H54 (cell line): ENCODE data around the gene RSPH4A.
A peak's percentile ranks its signal among the peaks of the same experiment; 100 is the strongest.
"Not testable (repeated sequence)": the region's sequence is repeated elsewhere in the genome, so short reads cannot be mapped to it uniquely, and the experiment has no call there.

ENCODE experiments used
- DNase-seq: peaks from one replicate; pipeline ENCODE4 v3.0.0; 2011; ENCODE audit warnings: low spot score, mixed read lengths; ENCODE audit not compliant: insufficient read length
- FAIRE-seq: peaks from 3 replicates; lab custom pipeline; 2011; peaks lifted over from hg19 to GRCh38; lab: Jason Lieb, UNC
- POLR2A ChIP-seq: IDR thresholded peaks from 2 replicates; pipeline ENCODE4 v1.6.1; 2011; ENCODE audit warnings: low read depth, mild to moderate bottlenecking, low read length

The RSPH4A gene

DNA sequence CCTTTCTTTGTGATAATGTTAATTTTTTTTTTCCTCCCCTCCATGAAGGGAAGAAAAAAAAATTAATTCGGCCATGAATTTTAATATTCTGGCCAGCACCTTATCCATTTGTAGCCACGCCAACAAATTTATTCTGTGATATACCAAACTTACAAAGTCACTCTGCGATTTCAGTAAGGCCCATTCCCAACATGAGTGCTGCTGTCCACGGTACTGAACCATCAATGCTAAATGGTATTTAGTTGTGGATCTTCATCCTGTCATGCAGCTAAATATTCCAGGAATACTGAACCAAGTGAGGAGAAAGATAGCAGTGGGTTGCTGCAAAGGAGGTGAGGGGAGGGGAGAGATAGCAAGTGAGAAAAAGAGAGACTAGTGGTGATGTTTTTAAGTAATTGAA is 19.5 kb upstream of the RSPH4A start:
- TF ChIP-seq POLR2A = no peak
- FAIRE-seq (no peak), DNase-seq (no peak)

DNA sequence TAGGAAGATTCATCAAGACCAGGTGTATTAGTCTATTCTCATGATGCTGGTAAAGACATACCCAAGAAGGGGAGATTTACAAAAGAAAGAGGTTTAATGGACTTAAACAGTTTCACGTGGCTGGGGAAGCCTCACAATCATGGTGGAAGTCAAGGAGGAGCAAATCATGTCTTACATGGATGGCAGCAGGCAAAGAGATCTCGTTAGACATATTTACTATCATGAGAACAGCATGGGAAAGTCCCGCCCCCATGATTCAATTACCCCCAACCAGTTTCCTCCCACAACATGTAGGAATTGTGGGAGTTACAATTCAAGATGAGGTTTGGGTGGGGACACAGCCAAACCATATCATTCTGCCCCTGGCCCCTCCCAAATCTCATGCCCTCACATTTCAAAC is 12.4 kb upstream of the RSPH4A start:
- not testable (repeated sequence) for FAIRE-seq, DNase-seq

GRCh38 chr6:116604868-116605267 is 11.4 kb upstream of the RSPH4A start:
- not testable (repeated sequence) for FAIRE-seq, DNase-seq

GRCh38 chr6:116605935-116606334 is 10.3 kb upstream of the RSPH4A start:
- TF ChIP-seq POLR2A = no peak
- no peak for FAIRE-seq

GRCh38 chr6:116611056-116611455 is 5.2 kb upstream of the RSPH4A start:
- DNase-seq (no peak), FAIRE-seq (no peak)
- TF ChIP-seq POLR2A = no peak

More at GRCh38 chr6:116605935-116606334, 10.3 kb upstream of the RSPH4A start:
- no peak for DNase-seq

DNA sequence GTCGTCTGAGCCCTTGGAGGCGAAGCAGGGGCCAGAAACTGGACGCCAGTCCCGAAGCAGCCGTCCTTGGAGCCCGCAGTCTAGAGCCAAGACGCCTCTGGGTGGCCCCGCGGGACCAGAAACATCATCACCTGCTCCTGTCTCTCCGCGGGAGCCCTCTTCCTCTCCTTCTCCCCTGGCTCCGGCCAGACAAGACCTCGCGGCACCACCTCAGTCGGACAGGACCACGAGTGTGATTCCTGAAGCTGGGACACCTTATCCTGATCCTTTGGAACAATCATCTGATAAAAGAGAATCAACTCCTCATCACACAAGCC is 416 bp downstream of the RSPH4A start:
- no peak for FAIRE-seq
- no peak for TF ChIP-seq POLR2A
- peak; percentile 1 for DNase-seq

- DNase-seq = no peak
- no peak for TF ChIP-seq POLR2A
- no peak for FAIRE-seq
Observed at GRCh38 chr6:116624036-116624805, 7.9 kb downstream of the RSPH4A start.

DNA sequence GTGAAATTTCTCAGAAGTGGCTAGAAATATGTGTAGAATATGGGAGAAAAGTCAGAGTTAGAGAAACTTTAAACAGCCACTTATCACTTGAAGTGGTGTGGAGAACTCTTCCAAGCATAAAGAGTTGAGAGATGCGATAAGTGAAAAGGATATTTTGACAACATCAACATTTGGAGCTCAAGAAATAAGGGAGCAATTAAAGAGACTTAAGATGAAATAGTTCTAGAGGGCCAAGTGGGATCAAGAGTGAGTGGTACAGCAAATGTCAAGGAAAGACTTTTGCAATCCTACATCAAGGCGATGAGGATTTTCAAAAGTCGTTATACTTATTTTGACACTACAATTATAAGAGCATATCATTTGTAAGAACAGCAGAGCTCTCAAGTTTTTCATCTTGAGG is 9.6 kb downstream of the RSPH4A start:
- no peak for TF ChIP-seq POLR2A
- DNase-seq = no peak
- FAIRE-seq = no peak

DNA sequence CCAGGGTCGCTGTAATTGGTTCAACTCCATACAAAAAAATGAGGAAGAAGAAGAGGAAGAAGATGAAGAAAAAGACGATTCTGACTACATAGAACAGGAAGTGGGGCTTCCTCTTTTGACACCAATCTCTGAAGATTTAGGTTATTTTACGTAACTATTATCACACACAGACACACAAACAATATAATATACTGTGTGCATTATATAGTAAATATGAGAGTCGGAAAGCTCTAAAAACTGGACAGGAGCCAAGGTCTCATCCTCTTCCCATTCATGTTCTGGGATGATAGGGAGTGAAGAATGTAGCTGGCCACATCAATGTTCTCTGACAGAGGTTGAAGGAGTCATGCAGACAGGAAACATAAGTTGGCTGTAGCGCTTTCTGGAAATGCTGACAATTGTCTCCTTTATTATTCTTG is 13.3 kb downstream of the RSPH4A start:
- DNase-seq (no peak), FAIRE-seq (no peak)
- no peak for TF ChIP-seq POLR2A

DNA sequence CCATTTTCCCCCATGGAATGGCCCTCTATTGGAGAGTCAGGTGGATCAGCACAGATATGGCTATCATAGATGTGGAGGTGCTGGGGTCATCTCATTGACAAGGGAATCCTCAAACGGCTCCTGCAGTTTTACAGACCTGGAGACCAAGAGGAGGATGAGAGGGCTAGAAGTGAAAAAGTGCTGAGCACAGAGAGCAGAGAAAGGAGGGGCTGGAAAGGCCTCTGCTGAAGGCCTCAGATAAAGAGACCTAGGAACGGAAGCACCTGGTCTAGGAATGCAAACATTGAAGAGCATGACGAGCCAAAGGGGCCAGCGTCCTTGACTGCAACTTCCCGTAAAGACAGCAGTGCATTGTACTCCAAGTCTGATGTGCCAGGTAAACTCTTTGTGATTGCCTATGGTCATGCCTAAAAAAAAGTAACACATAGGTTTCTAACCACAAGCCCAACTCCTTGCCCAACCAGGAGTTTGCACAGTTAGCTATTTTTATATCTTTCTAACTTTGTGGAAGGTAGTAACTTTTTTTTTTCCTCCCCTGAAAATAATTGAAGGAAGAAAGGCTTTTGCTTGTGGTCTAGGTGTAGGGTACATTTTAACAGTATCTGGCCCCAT is 15.2 kb downstream of the RSPH4A start:
- DNase-seq (no peak), FAIRE-seq (no peak)
- TF ChIP-seq POLR2A = no peak

GRCh38 chr6:116633685-116634084 is 17.4 kb downstream of the RSPH4A start:
- peak; percentile 0 for DNase-seq
- TF ChIP-seq POLR2A = no peak
- no peak for FAIRE-seq

DNA sequence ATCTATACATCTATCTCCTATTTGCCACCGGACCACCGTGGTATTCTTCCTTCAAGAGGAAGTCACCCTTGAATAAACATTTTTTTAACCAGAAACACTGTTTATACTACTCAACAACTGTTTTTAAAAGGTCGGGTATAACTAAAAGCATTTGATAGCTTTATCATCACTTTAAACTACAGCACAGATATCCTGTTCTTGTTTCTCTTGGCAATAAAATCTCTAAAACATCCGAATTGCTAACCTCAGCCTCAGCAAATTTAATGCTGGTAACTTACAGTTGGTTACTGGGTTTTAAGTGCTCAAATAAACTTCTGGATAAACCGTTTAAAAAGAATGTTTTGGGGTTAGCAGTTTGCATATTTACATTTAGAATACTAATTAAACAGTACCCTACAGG is 31.9 kb downstream of the RSPH4A start:
- no peak for DNase-seq
- TF ChIP-seq POLR2A = no peak
- no peak for FAIRE-seq

DNA sequence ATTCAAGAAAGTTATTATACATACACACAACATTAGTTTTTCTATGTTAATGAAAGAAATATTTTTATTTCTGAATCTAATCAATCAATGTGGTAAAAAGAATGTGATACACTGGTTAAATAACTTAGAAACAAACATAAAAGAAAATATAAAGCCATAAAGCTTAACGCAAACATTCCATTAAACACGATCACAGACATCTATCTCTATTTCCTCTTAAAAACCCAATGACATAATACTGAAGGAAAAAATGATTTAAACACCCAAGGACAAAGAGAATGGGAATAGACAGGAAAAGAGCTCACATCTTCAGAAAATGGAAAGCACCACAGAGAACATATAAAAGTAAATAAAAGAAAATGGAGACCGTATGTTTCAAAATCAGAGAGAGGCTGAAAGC is 32.9 kb downstream of the RSPH4A start:
- DNase-seq (no peak), FAIRE-seq (no peak)
- no peak for TF ChIP-seq POLR2A

- FAIRE-seq (no peak), DNase-seq (no peak)
- no peak for TF ChIP-seq POLR2A
Observed at GRCh38 chr6:116651916-116652315, 35.6 kb downstream of the RSPH4A start.

- no peak for DNase-seq
- no peak for TF ChIP-seq POLR2A
- FAIRE-seq = no peak
Observed at GRCh38 chr6:116661594-116661993, 45.3 kb downstream of the RSPH4A start.
